Activated CD8-positive, alpha-beta memory T cell treated with anti-CD3 and anti-CD28 coated beads, Interleukin-2, amount 10 ng/mL, durations not matched to agents 7 days and 5 days (primary cell): ENCODE results near the gene REEP6. TPM values are rescaled to one million over a fixed set of nuclear protein-coding genes. Genes with fewer than 3 reads are reported as not detected.

Source experiments
- ATAC-seq: fragments of 150-1000 bp; cut with Tn5 transposase; one replicate; pipeline ENCODE4 v1.10.0; 2021; ENCODE audit warnings: moderate library complexity
- CTCF ChIA-PET: fragments of 350-600 bp; sonication (Branson Sonifier 250); formaldehyde crosslinking; loops from one replicate; lab custom pipeline; 2021; ENCODE audit warnings: antibody characterized with exemption; lab: Charles Lee
- DNase-seq: peaks from one replicate; pipeline ENCODE4 v3.0.0-alpha.2; 2020
- H3K27ac Mint-ChIP-seq: one replicate; pipeline ENCODE4 v1.8.0; 2021; ENCODE audit warnings: mild to moderate bottlenecking, mixed read lengths
- H3K27me3 Mint-ChIP-seq: one replicate; pipeline ENCODE4 v1.8.0; 2021; ENCODE audit warnings: mixed read lengths
- H3K36me3 Mint-ChIP-seq: one replicate; pipeline ENCODE4 v1.8.0; 2021; ENCODE audit warnings: mild to moderate bottlenecking, mixed read lengths
- H3K4me1 Mint-ChIP-seq: one replicate; pipeline ENCODE4 v1.8.0; 2021; ENCODE audit warnings: mixed read lengths
- H3K4me3 Mint-ChIP-seq: one replicate; pipeline ENCODE4 v1.8.0; 2021; ENCODE audit warnings: mild to moderate bottlenecking, moderate library complexity, mixed read lengths
- H3K9me3 Mint-ChIP-seq: one replicate; pipeline ENCODE4 v1.8.0; 2022; ENCODE audit warnings: low read depth, mixed read lengths
- total RNA-seq, 2 experiments: library from RNA; stranded (reverse); gene quantifications; one replicate each; pipeline ENCODE4 v1.2.3, GENCODE V29; 2021

REEP6 gene
- total RNA-seq, 2 experiments from 2014 or later = 1.0 to 1.3 TPM

DNA sequence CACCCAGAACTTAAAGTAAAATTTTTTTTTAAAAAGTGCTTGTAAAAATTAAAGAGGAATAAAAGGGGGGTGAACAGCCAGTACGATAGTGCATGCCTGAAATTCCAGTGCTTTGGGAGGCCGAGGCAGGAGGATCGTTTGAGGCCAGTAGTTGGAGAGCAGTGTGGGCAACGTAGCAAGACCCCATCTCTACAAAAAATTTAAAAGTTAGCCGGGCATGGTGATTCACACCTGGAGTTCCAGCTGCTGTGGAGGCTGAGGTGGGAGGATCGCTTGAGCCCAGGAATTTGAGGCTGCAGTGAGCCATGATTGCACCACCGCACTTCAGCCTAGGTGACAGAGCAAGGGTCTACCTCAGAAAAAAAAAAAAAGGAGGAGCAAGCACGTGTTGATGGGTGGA, 14.0 kb downstream of the REEP6 start:
- CTCF ChIA-PET = interaction anchor here (0.6 to 1.6 kb wide), 2 partner anchors 41 to 533 kb away, joined by 4 read pairs; no protein-coding TSS in a partner anchor
- Mint-ChIP-seq H3K27ac (no peak overlapping the region), H3K4me1 (peaks cover 9% of the 10 kb centered on the region), H3K9me3 (peaks cover 2% of the 10 kb centered on the region), H3K4me3 (no peak overlapping the region), H3K27me3 (peaks cover 25% of the 10 kb centered on the region), H3K36me3 (no peaks in the 10 kb centered on the region)
- DNase-seq (no peak), ATAC-seq (no peak)

DNA sequence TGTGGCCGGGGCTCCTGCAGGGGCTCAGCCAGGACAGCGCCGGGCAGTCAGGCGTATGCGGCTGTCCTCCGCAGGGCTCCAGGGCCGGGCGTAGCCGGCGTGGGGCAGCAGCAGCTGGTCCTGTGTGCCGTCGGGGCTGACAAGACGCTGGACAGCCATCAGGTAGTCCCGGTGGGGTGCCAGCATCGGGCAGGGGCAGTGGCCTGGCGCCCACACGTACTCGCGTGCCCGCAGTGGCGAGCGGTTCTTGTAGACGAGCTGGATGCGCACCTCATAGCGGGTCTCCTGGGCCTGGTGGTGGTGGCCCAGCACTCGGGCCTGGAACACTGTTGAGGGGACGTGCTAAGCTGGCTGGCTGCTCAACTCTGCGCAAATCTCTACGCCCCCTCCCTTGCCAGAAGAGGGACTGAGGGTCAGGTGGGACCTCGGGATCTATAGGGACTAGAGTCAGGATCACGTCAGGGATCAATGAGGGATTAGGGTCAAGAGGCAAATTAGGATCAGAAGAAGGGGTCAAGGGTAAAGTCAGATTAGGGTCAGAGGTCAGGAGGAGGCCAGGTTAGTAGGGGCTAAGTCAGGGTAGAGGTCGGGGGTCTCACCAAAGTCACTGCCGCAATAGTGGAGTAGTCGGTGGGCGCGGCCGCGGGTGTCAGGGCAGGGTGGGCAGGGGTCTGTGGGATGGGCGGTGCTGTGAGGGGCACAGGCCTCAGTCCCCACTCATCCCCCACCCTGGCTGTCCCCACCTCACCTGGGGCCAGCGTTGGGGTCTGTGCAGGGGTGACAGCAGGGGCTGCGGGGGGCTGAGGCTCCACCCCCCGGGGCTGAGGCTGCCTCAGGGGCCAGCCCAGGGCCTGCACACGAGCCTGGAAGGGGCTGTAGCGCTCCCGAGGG, 15.3 kb downstream of the REEP6 start:
- no peak for DNase-seq
- CTCF ChIA-PET = interaction anchor here (1.6 kb wide), 1 partner anchor 40 kb away, joined by 4 read pairs; no protein-coding TSS in a partner anchor
- H3K27ac Mint-ChIP-seq = no peak overlapping the region

DNA sequence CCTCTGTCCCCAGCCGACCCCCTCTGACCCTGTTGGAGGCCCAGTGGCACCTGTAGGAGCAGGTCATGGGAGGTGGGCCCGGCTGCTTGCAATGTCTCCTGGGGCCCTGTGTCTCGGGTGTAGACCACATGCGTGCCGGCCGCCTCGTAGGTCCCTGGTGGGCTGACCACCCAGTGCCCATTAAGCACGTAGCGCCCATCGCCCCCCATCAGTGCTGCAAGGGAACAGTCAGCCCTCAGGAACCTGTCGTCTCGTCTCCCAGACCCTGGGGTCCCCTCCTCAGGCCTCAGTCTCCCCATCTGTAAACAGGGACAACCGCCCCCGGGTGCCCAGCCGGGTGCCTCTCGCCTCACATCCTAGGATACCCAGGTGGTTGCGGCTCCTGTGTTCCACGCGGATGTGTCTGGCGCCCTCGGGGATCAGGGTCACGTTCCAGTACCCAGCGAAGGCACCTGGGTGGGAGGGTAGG, 16.2 kb downstream of the REEP6 start:
- Mint-ChIP-seq H3K4me1 (peaks cover 9% of the 10 kb centered on the region), H3K9me3 (peaks cover 2% of the 10 kb centered on the region), H3K36me3 (no peaks in the 10 kb centered on the region), H3K27ac (no peak overlapping the region), H3K4me3 (no peak overlapping the region), H3K27me3 (peaks cover 36% of the 10 kb centered on the region)
- CTCF ChIA-PET = interaction anchor here (1.7 kb wide), 1 partner anchor 39 kb away, joined by 6 read pairs; no protein-coding TSS in a partner anchor
- no peak for DNase-seq
- ATAC-seq = no peak

More for the DNA sequence above, 15.3 kb downstream of the REEP6 start:
- H3K9me3 Mint-ChIP-seq = peaks cover 2% of the 10 kb centered on the region
- no peaks in the 10 kb centered on the region for H3K36me3 Mint-ChIP-seq
- ATAC-seq = no peak
- H3K4me3 Mint-ChIP-seq = no peak overlapping the region
- H3K4me1 Mint-ChIP-seq = peaks cover 9% of the 10 kb centered on the region
- H3K27me3 Mint-ChIP-seq = peaks cover 33% of the 10 kb centered on the region

DNA sequence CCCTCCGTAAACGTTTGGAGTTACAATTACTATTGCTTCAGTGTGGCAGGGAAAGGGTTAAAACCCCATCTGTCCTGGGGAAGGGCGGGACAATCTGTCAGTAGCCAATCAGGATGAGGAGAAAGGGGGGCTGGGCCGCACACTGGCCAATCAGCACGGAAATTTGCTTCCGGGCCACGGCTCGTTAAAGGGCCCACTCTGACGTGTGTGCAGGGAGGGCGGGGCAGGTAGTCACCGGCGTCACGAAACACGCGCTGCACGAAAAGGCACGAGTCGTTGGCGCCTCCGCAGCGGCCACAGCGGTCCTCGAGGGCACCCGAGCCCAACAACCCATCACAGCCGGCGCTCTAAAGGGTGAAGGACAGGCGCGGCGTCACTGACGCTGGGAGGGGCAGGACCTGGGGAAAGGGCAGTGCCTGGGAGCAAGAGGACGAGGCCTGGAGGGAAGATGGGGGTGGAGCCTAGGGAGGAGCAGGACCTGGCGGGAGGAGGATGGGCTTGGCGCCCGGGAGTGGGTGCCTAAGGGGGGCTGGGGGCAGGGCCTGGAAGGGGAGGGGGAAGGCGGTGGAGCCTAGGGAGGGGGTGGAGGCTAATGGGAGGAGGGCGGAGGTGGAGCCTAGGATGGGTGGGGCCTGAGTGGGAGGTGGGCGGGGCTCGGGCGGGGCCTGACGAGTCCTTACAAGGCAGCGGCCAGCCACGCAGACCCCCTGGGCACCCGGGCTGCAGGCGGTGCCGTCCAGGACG, 17.0 kb downstream of the REEP6 start:
- Mint-ChIP-seq H3K4me3 (peak overlapping the region; percentile 74), H3K4me1 (peaks cover 8% of the 10 kb centered on the region), H3K27me3 (peaks cover 33% of the 10 kb centered on the region), H3K27ac (peak overlapping the region; percentile 77), H3K9me3 (peaks cover 2% of the 10 kb centered on the region), H3K36me3 (no peaks in the 10 kb centered on the region)
- DNase-seq (peak; percentile 91), ATAC-seq (peak; percentile 87)
- CTCF ChIA-PET = interaction anchor here (1.7 kb wide), 1 partner anchor 39 kb away, joined by 6 read pairs; no protein-coding TSS in a partner anchor

DNA sequence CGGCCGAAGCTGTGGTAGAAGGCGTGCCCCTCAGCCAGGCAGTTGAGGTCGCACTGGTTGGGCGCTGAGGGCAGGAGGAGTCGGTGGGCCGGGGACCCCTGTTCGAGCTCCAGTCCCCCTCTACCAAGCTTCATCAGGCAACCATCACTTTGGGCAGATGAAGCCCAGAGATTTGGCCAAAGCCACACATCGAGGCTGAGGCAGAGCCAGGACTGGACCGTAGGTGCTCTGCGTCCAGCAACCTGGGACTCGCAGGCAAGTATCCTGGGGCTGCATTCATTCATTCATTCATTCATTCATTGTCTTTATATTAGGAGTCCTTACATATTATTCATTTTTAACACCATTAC, 17.5 kb downstream of the REEP6 start:
- no peaks in the 10 kb centered on the region for H3K36me3 Mint-ChIP-seq
- H3K27me3 Mint-ChIP-seq = peaks cover 31% of the 10 kb centered on the region
- no peak overlapping the region for H3K27ac Mint-ChIP-seq
- ATAC-seq (no peak), DNase-seq (no peak)
- H3K9me3 Mint-ChIP-seq = peaks cover 2% of the 10 kb centered on the region
- CTCF ChIA-PET = interaction anchor here (1.7 kb wide), 1 partner anchor 38 kb away, joined by 6 read pairs; no protein-coding TSS in a partner anchor
- H3K4me1 Mint-ChIP-seq = peaks cover 8% of the 10 kb centered on the region
- no peak overlapping the region for H3K4me3 Mint-ChIP-seq

DNA sequence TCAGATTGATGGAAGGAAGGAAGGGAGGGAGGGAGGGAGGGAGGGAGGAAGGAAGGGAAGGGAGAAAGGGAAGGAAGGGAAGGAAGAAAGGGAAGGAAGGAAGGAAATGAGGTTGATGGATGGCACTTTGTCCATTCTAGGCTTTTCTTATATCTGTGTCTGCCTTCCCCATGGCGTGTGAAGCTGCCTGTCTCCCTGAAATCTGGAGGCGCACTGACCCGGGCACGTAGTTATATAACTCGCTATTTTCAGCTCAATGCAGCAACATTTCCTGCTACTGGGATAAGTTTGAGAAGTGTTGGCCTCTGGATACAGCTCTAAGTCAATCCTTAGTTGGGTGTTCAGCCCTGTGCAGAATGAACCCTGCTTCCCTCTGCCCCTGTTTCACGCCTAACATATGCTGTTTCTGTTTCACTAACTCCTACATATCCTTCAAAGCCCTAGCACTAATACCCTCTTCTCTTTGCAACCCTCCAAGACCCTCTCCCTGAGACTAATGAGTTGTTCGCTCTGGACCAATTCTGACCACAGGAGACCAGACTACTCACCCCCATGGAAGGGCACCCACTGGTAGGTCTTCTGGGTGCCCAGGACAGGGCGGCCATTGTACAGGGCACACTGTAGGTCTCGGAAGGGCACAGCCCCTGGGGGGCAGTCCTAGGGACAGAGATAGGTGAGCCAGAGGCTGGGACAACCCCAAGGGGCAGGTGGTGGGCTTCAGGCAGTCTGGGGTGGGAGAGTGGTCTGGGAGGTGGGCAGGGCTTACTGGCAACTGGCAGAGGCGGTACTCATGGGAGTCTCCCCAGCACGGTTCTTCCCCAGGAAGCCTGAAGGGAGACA, 18.8 kb downstream of the REEP6 start:
- peaks cover 6% of the 10 kb centered on the region for H3K4me1 Mint-ChIP-seq
- H3K4me3 Mint-ChIP-seq = no peak overlapping the region
- no peaks in the 10 kb centered on the region for H3K36me3 Mint-ChIP-seq
- H3K27ac Mint-ChIP-seq = no peak overlapping the region
- peaks cover 2% of the 10 kb centered on the region for H3K9me3 Mint-ChIP-seq
- DNase-seq (no peak), ATAC-seq (no peak)
- CTCF ChIA-PET = interaction anchor here (0.7 to 0.9 kb wide), 2 partner anchors 44 to 230 kb away, joined by 3 read pairs; no protein-coding TSS in a partner anchor
- H3K27me3 Mint-ChIP-seq = peaks cover 21% of the 10 kb centered on the region

DNA sequence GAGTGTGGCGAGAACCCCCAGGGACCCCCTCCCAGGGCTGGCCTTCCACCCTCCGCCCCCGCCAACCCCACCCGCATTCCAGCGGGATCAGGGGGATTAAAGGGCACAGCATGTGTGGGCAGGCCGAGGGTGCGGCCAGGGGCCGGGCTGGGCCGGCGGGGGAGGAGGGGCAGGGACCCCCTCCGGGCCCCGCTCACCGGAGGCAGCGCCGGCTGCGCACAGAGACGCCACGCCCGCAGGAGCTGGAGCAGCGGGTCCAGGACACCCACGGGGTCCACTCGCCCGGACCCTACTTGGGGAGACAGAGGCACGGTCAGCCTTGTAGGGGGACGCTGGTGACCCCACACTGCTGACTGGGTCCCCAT, 19.4 kb downstream of the REEP6 start:
- Mint-ChIP-seq H3K4me3 (no peak overlapping the region), H3K27ac (no peak overlapping the region), H3K9me3 (peaks cover 2% of the 10 kb centered on the region), H3K4me1 (peaks cover 6% of the 10 kb centered on the region), H3K27me3 (peaks cover 21% of the 10 kb centered on the region), H3K36me3 (no peaks in the 10 kb centered on the region)
- CTCF ChIA-PET = no interaction called here
- no peak for ATAC-seq
- DNase-seq = no peak

DNA sequence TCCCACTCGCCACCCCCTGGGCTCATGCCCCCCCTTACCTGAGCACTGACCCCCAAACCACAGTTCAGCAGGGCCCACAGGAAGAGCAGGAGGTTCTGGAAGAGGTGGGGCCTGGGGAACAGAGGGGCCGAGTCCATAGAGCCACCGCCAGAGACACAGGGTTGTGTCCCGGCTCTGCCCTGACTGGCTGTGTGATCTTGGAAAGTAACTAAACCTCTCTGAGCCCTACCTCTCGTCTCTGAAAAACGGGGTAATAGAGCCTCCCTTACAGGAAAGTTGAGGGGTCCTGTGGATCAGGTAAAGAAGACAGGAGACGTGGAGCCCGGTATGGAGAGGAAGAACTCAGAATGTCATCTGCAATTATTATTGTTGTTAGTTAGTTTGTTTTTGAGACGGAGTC, 19.8 kb downstream of the REEP6 start:
- CTCF ChIA-PET = no interaction called here
- Mint-ChIP-seq H3K4me3 (no peak overlapping the region), H3K27ac (no peak overlapping the region), H3K4me1 (peaks cover 6% of the 10 kb centered on the region), H3K27me3 (peaks cover 21% of the 10 kb centered on the region), H3K36me3 (no peaks in the 10 kb centered on the region), H3K9me3 (peaks cover 2% of the 10 kb centered on the region)
- ATAC-seq (no peak), DNase-seq (no peak)

DNA sequence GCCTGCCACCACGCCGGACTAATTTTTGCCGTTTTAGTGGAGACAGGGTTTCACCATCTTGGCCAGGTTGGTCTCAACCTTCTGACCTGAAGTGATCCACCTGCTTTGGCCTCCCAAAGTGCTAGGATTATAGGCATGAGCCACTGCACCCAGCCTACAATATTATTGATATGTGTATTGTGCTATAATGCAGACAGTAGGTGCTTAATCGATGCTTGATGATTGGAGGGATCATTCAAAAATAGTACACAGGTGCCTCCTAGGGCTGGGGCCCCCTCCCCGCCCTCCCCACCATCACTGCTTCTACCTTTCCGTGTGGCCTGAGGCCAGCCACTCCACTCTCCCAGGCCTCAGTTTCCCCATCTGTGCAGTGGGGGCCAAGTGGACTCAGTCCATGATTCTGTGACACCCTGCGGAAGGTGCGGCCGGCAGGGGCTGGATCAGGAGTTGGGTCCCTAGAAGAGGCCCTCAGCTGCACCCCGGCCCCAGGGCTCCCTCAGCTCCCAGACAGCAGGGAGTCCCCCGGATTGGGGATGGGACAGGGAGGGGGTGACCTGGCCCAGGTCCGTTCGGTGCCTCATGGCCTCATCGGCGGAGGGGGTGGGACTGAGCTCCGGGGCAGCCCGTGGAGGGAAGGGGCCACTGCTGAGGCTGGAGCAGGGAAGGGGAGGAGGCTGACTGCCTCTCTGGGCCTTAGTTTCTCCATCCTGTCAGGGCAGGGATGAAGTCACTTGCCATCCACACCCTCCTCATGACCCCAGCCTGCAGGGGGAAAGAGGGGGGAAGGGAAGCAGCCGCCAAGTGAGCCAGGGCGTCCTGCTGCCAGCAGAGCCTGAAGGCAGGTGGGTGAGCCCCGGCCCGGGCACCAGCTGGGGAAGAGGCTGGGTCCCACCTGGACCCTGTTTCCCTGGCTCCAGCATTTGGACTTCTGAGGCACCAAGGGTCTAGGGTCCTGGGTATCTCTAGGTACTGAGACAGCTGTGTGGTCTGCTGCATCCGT, 20.6 kb downstream of the REEP6 start:
- ATAC-seq (no peak), DNase-seq (no peak)
- CTCF ChIA-PET = no interaction called here
- Mint-ChIP-seq H3K36me3 (no peaks in the 10 kb centered on the region), H3K27ac (no peak overlapping the region), H3K9me3 (no peaks in the 10 kb centered on the region), H3K4me3 (peak overlapping the region; percentile 57), H3K27me3 (peaks cover 21% of the 10 kb centered on the region), H3K4me1 (peaks cover 6% of the 10 kb centered on the region)

DNA sequence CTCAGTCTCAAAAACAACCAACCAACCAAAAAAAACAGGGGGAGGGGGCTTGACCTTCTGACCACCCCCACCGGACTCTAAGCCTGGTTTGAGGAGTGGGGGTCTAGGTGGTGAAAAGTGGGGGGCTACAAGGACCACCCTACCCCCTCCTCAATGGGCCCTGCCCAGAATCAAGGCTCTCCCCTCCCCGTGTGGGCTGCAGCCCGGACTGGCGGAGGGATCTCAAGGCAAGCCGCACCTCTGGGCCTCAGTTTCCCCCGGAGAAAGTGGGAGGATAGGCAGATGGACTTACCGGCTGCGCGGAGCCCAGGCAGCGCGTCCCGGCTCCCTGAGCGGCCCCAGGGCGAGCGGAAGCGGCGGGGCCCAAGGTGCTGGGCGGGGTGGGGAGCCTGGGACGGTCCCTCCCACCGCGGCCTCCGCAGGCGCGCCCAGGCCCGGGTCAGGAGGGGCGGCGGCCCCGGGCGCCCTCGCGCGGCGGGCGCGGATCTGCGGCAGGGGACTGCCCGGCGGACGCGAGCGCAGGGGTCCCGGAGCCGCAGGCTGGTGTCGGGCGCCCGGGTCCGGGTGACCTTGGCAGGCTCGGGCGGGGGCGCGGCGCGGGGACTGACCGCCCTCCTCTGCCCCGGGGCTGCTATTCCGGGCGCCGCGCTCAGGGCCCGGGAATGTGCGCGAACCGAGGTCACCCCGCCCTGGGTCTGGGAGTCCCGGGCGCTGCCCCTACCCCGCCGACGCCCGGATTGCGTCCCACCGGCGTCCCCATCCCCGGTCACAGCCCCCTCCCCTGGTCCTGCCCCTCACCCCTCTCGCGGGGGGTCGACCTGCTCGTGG, 21.9 kb downstream of the REEP6 start, which contains the start of gene ADAMTSL5:
Gene ADAMTSL5, minus strand, starts transcription at position 349 of the 828 bp plus-strand sequence. CDS start 2,076 bp downstream, outside the sequence.
- H3K36me3 Mint-ChIP-seq = no peaks in the 10 kb centered on the region
- no peaks in the 10 kb centered on the region for H3K9me3 Mint-ChIP-seq
- peaks cover 21% of the 10 kb centered on the region for H3K27me3 Mint-ChIP-seq
- H3K27ac Mint-ChIP-seq = no peak within 1 kb of the TSS
- peaks cover 2% of the 10 kb centered on the region for H3K4me1 Mint-ChIP-seq
- CTCF ChIA-PET = interaction anchor here (0.7 kb wide), 1 partner anchor 46 kb away, joined by 3 read pairs; no protein-coding TSS in a partner anchor
- ATAC-seq (peak; percentile 87), DNase-seq (peak; percentile 75)
- H3K4me3 Mint-ChIP-seq = peak within 1 kb of the TSS; percentile 57
